HG03135 (cell line): ENCODE results near the gene CPSF4L.

Experiments
- ATAC-seq: cut with Tn5 transposase; IDR thresholded peaks from one replicate; pipeline ENCODE4 v1.9.1; 2021; ENCODE audit warnings: mild to moderate bottlenecking, moderate library complexity; ENCODE audit not compliant: unreplicated experiment

The CPSF4L gene

GRCh38 chr17:73205459-73205961 lies 56.2 kb downstream of the CPSF4L start:
- no peak for ATAC-seq

GRCh38 chr17:73203788-73204479 lies 57.7 kb downstream of the CPSF4L start:
- no peak for ATAC-seq

GRCh38 chr17:73203135-73203787 lies 58.4 kb downstream of the CPSF4L start:
- no peak for ATAC-seq

- no peak for ATAC-seq
Observed at GRCh38 chr17:73201215-73202069, 60.2 kb downstream of the CPSF4L start.

GRCh38 chr17:73200476-73200875 lies 61.2 kb downstream of the CPSF4L start:
- no peak for ATAC-seq

DNA sequence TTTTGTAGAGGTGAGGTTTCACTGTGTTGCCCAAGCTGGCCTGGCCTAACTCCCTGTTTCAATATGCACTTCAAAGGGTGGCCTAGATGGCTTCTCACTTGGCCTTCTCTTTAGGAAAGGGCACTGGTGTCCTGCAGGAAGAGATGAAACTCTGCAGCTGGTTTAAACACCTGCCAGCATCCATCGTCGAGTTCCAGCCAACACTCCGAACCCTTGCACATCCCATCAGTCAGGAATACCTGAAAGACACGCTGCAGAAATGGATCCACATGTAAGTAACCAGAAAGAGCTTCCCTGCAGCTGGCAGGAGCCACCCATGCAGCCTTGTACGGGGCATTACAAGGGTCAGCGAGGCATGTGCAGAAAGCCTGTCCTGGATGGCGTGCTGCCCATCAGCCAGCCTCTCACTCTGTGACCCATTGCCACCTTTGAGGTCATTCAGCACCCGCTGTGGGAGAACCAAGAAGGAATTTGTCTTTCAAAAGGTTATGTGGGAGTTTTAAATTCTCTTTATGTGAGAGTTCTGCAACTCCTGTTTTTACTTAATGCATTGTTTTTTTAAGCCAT lies 61.8 kb downstream of the CPSF4L start:
- no peak for ATAC-seq

- ATAC-seq = no peak
Observed at GRCh38 chr17:73198930-73199260, 62.8 kb downstream of the CPSF4L start.
